Thymus (tissue), 11 donors: ENCODE results near the gene SOS1. TPM values are rescaled to one million over a fixed set of nuclear protein-coding genes. Genes with fewer than 3 reads are reported as not detected.

Experiments used
- DNase-seq, 9 donors: peaks; one replicate each; pipeline ENCODE4 v3.0.0-alpha.2; 2013; ENCODE audit warnings: low spot score in 9 of 9, low read depth in 6 of 9, missing footprints in 1 of 9
- H3K27ac ChIP-seq, 2 donors: one replicate each; pipeline ENCODE4 v1.5.1; 2013; ENCODE audit warnings: control low read depth in 1 of 2, low read depth in 1 of 2, low read length in 1 of 2, mild to moderate bottlenecking in 1 of 2, moderate library complexity in 1 of 2
- H3K27me3 ChIP-seq, 2 donors: one replicate each; pipeline ENCODE4 v1.5.1; 2013; ENCODE audit warnings: low read length in 1 of 2; ENCODE audit not compliant: control insufficient read depth in 2 of 2, insufficient read depth in 1 of 2
- H3K36me3 ChIP-seq, 2 donors: one replicate each; pipeline ENCODE4 v1.5.1; 2013; ENCODE audit warnings: low read length in 1 of 2, mild to moderate bottlenecking in 1 of 2, moderate library complexity in 1 of 2; ENCODE audit not compliant: control insufficient read depth in 2 of 2, insufficient read depth in 2 of 2
- H3K4me1 ChIP-seq, 2 donors: one replicate each; pipeline ENCODE4 v1.5.1; 2013; ENCODE audit warnings: low read length in 2 of 2; ENCODE audit not compliant: control insufficient read depth in 2 of 2, insufficient read depth in 2 of 2
- H3K4me3 ChIP-seq, 2 donors: one replicate each; pipeline ENCODE4 v1.5.1; 2013; ENCODE audit warnings: low read length in 2 of 2, control low read depth in 1 of 2, mild to moderate bottlenecking in 1 of 2
- H3K9me3 ChIP-seq, 2 donors: one replicate each; pipeline ENCODE4 v1.5.1; 2013; ENCODE audit warnings: low read length in 1 of 2, mild to moderate bottlenecking in 1 of 2; ENCODE audit not compliant: control insufficient read depth in 2 of 2, insufficient read depth in 1 of 2
- WGBS: extraction: QIAGEN DNeasy Blood & Tissue Kit; methylation state at CpG from one replicate; pipeline ENCODE4 v1.1.7; 2013; 5-methylcytosine and 5-hydroxymethylcytosine counted together
- polyA plus RNA-seq: library from polyadenylated mRNA; stranded (reverse); fragments of 200-250 nt; gene quantifications from one replicate; pipeline ENCODE4 v1.2.3, GENCODE V29; 2013
- total RNA-seq: library from RNA; stranded (reverse); fragments of 120-200 nt; gene quantifications from one replicate; pipeline ENCODE4 v1.2.4, GENCODE V29; 2013
- donor health status: healthy.

SOS1 gene
- total and polyA plus RNA-seq, 2 donors = 10.4 to 12.5 TPM

GRCh38 chr2:39050109-39050508 is 70.7 kb downstream of the SOS1 start:
- Histone ChIP-seq H3K36me3 (peaks cover 4 to 18% of the 10 kb centered on the region in 2 donors), H3K27ac (no peak overlapping the region), H3K4me3 (no peak overlapping the region), H3K9me3 (no peaks in the 10 kb centered on the region), H3K27me3 (no peaks in the 10 kb centered on the region), H3K4me1 (no peaks in the 10 kb centered on the region)
- no peak for DNase-seq
- 99% methylated on average over 1 of the region's 1 CpG for WGBS

- Histone ChIP-seq H3K36me3 (no peaks in the 10 kb centered on the region), H3K27me3 (no peaks in the 10 kb centered on the region), H3K4me3 (no peak overlapping the region), H3K9me3 (no peaks in the 10 kb centered on the region), H3K4me1 (no peaks in the 10 kb centered on the region), H3K27ac (no peak overlapping the region)
- 98% methylated on average over 2 of the region's 2 CpGs for WGBS
- no peak for DNase-seq
These were observed 81.8 kb downstream of the SOS1 start for GRCh38 chr2:39039072-39039471.

- Histone ChIP-seq H3K9me3 (no peaks in the 10 kb centered on the region), H3K4me1 (no peaks in the 10 kb centered on the region), H3K4me3 (no peak overlapping the region), H3K27ac (no peak overlapping the region), H3K27me3 (no peaks in the 10 kb centered on the region), H3K36me3 (peaks cover 9 to 18% of the 10 kb centered on the region in 2 donors)
- no peak for DNase-seq
These were observed 86.9 kb downstream of the SOS1 start for GRCh38 chr2:39033980-39034379.

- peaks cover 11 to 17% of the 10 kb centered on the region in 2 donors for H3K36me3 ChIP-seq
These were observed 93.4 kb downstream of the SOS1 start for GRCh38 chr2:39027421-39027820.

GRCh38 chr2:39024833-39025232 is 96.0 kb downstream of the SOS1 start:
- Histone ChIP-seq H3K27ac (no peak overlapping the region), H3K27me3 (no peaks in the 10 kb centered on the region), H3K36me3 (peaks cover 7 to 13% of the 10 kb centered on the region in 2 donors), H3K4me3 (no peak overlapping the region), H3K9me3 (no peaks in the 10 kb centered on the region), H3K4me1 (no peaks in the 10 kb centered on the region)
- no peak for DNase-seq
- WGBS = 98% methylated on average over 4 of the region's 4 CpGs

More at GRCh38 chr2:39027421-39027820, 93.4 kb downstream of the SOS1 start:
- no peaks in the 10 kb centered on the region for H3K4me1 ChIP-seq
- no peak overlapping the region for H3K4me3 ChIP-seq
- DNase-seq = no peak
- no peaks in the 10 kb centered on the region for H3K9me3 ChIP-seq
- H3K27ac ChIP-seq = no peak overlapping the region
- no peaks in the 10 kb centered on the region for H3K27me3 ChIP-seq

GRCh38 chr2:39023649-39024048 is 97.2 kb downstream of the SOS1 start:
- Histone ChIP-seq H3K27ac (no peak overlapping the region), H3K9me3 (no peaks in the 10 kb centered on the region), H3K4me1 (no peaks in the 10 kb centered on the region), H3K27me3 (no peaks in the 10 kb centered on the region), H3K36me3 (peaks cover 7 to 13% of the 10 kb centered on the region in 2 donors), H3K4me3 (no peak overlapping the region)
- 95% methylated on average over 3 of the region's 3 CpGs for WGBS
- no peak for DNase-seq

GRCh38 chr2:39022642-39023235 is 98.1 kb downstream of the SOS1 start:
- 93% methylated on average over 6 of the region's 6 CpGs for WGBS
- peaks cover 7 to 13% of the 10 kb centered on the region in 2 donors for H3K36me3 ChIP-seq
- H3K27ac ChIP-seq = no peak overlapping the region
- H3K9me3 ChIP-seq = no peaks in the 10 kb centered on the region
- no peak overlapping the region for H3K4me3 ChIP-seq
- H3K4me1 ChIP-seq = no peaks in the 10 kb centered on the region
- no peaks in the 10 kb centered on the region for H3K27me3 ChIP-seq
- no peak for DNase-seq

GRCh38 chr2:39020383-39020782 is 100.5 kb downstream of the SOS1 start:
- H3K27me3 ChIP-seq = no peaks in the 10 kb centered on the region
- no peaks in the 10 kb centered on the region for H3K4me1 ChIP-seq
- DNase-seq = no peak
- no peaks in the 10 kb centered on the region for H3K9me3 ChIP-seq
- no peak overlapping the region for H3K27ac ChIP-seq
- H3K36me3 ChIP-seq = peaks cover 7 to 13% of the 10 kb centered on the region in 2 donors
- no peak overlapping the region for H3K4me3 ChIP-seq

GRCh38 chr2:39018638-39019037 is 102.2 kb downstream of the SOS1 start:
- peaks cover 7 to 15% of the 10 kb centered on the region in 2 donors for H3K36me3 ChIP-seq
- H3K27me3 ChIP-seq = no peaks in the 10 kb centered on the region
- no peaks in the 10 kb centered on the region for H3K9me3 ChIP-seq
- H3K4me3 ChIP-seq = no peak overlapping the region
- DNase-seq = no peak
- H3K4me1 ChIP-seq = no peaks in the 10 kb centered on the region
- H3K27ac ChIP-seq = no peak overlapping the region
- WGBS = 98% methylated on average over 4 of the region's 4 CpGs

GRCh38 chr2:39017334-39017733 is 103.5 kb downstream of the SOS1 start:
- no peak overlapping the region for H3K27ac ChIP-seq
- DNase-seq = no peak
- peaks cover 3 to 15% of the 10 kb centered on the region in 2 donors for H3K36me3 ChIP-seq
- no peaks in the 10 kb centered on the region for H3K9me3 ChIP-seq
- no peaks in the 10 kb centered on the region for H3K4me1 ChIP-seq
- H3K27me3 ChIP-seq = no peaks in the 10 kb centered on the region
- H3K4me3 ChIP-seq = no peak overlapping the region
